ENCODE results near the gene ABCB8. TPM values are rescaled to one million over a fixed set of nuclear protein-coding genes. Genes with fewer than 3 reads are reported as not detected.

The ABCB8 gene
- polyA plus RNA-seq, 12 donors = 12.2 to 33.6 (median 18.1) TPM; not detected in 1

DNA sequence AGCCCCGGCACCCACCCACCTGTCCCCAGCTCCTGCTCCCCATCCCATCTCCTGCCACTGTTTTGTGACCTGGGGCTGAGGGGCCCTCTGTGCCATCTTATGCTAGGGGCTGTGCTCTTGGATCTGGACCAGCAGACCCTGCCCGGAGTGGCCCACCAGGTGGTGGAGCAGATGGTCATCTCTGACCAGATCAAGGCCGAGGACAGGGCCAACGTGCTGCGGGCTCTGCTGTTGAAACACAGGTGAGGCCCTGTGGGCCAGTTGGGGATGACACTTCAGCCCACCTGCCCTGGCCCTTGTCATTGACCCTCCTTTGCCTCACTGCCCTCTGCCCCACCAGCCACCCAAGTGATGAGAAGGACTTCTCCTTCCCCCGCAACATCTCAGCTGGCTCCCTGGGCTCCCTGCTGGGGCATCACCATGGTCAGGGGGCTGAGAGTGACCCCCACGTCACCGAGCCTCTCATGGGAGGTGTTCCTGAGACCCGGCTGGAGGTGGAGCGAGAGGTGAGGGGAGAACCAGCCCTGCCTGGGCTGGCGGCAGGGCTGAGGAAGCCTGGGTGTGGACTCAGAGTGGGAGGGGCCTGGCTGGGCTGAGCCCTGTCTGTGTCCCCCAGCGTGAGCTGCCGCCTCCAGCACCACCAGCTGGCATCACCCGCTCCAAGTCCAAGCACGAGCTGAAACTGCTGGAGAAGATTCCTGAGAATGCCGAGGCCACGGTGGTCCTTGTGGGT lies 41.8 kb downstream of the ABCB8 start:
- DNase-seq = no peak

DNA sequence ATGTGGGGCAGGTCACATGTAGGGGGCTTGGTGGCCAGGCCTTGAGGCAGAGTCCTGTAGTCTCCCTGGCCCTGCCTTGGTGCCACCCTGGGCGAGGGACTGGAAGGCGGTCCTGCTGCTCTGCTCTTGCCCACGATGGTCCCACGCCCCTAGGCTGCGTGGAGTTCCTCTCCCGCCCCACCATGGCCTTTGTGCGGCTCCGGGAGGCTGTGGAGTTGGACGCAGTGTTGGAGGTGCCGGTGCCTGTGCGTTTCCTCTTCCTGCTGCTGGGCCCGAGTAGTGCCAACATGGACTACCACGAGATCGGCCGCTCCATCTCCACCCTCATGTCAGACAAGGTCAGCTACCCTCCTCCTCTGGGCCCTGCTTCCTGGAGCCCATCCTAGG lies 42.3 kb downstream of the ABCB8 start:
- DNase-seq = no peak

DNA sequence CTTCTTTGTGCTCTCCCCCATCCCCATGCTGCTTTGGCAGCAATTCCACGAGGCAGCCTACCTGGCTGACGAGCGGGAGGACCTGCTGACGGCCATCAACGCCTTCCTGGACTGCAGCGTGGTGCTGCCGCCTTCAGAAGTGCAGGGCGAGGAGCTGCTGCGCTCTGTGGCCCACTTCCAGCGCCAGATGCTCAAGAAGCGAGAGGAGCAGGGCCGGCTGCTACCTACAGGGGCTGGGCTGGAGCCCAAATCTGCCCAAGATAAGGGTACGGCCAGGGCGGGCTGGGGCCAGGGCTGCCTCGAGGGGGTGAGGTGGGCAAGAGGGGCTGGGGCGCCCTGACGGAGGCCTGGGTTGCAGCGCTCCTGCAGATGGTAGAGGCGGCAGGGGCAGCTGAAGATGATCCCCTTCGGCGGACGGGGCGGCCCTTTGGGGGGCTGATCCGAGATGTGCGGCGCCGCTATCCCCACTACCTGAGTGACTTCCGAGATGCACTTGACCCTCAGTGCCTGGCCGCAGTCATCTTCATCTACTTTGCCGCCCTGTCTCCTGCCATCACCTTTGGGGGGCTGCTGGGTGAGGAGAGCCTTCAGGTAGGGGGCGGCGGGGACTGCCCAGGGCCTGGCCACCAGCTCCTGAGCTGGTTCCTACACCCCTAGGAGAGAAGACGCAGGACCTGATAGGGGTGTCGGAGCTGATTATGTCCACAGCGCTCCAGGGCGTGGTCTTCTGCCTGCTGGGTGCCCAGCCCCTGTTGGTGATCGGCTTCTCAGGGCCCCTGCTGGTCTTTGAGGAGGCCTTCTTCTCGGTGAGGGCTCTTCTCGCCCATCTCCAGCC lies 43.0 kb downstream of the ABCB8 start:
- DNase-seq = no peak

DNA sequence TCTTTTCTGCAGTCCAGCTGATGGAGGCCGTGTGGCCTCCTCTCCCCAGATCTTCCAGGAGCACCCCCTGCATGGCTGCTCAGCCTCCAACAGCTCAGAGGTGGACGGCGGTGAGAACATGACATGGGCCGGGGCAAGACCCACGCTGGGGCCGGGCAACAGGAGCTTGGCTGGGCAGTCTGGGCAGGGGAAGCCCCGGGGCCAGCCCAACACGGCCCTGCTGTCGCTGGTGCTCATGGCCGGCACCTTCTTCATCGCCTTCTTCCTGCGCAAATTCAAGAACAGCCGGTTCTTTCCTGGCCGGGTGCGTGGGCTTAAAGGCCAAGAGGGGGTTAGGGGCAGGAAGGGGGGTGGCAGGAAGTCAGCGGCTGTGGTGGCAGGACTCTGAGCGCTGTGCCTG lies 45.7 kb downstream of the ABCB8 start:
- no peak for DNase-seq

DNA sequence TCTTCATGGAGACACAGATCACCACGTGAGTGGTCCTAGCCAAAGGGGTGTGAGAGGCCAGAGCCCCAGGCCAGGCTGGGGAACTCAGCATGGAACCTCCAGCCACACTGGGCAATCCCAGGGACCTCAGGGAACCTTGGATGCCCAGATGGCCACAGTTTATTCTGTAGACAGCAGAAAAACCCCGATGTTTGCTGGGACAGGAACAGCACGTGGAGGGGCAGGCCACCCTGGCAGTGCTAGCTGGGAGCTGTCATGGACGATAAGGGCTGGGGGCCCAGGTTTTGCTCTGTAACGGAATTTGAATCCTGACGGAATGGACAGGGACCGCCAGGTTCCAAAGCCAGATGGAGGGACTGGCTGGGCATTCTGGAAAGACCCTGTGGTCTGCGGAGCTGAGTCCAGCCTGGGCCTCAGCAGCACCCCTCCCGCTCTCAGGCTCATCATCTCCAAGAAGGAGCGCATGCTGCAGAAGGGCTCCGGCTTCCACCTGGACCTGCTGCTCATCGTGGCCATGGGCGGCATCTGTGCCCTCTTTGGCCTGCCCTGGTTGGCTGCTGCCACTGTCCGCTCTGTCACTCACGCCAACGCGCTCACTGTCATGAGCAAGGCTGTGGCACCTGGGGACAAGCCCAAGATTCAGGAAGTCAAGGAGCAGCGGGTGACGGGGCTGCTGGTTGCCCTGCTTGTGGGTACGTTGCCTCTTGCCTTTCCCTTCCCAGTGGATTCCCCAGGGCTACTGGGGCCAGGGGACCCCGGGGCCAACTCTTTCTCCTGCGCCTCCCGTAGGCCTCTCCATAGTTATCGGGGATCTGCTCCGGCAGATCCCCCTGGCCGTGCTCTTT lies 46.8 kb downstream of the ABCB8 start:
- no peak for DNase-seq

DNA sequence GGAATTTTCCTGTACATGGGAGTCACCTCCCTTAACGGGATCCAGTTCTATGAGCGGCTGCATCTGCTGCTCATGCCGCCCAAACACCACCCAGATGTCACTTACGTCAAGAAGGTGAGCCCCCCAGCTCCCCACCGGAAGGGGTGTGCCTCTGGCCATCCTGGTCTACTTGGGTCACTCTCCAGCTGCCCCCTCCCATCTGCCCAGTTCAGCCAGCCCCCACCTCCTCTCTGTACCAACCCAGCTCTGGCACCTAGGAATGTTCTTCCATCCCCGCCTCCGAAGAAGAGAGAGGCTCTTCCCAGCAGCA lies 47.4 kb downstream of the ABCB8 start:
- no peak for DNase-seq

DNA sequence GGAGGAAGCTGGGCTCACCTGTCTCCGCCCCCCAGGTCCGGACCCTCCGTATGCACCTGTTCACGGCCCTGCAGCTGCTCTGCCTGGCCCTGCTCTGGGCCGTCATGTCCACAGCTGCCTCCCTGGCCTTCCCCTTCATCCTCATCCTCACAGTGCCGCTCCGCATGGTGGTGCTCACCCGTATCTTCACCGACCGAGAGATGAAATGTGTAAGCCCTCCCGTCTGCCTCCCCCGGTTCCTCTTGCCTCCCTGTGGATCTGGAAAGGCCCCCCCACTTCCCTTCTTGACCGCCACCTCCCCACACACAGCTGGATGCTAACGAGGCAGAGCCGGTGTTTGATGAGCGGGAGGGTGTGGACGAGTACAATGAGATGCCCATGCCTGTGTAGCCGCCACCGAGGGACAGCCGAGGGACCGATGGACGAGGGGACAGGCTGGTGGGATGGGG lies 47.8 kb downstream of the ABCB8 start:
- DNase-seq = no peak

DNA sequence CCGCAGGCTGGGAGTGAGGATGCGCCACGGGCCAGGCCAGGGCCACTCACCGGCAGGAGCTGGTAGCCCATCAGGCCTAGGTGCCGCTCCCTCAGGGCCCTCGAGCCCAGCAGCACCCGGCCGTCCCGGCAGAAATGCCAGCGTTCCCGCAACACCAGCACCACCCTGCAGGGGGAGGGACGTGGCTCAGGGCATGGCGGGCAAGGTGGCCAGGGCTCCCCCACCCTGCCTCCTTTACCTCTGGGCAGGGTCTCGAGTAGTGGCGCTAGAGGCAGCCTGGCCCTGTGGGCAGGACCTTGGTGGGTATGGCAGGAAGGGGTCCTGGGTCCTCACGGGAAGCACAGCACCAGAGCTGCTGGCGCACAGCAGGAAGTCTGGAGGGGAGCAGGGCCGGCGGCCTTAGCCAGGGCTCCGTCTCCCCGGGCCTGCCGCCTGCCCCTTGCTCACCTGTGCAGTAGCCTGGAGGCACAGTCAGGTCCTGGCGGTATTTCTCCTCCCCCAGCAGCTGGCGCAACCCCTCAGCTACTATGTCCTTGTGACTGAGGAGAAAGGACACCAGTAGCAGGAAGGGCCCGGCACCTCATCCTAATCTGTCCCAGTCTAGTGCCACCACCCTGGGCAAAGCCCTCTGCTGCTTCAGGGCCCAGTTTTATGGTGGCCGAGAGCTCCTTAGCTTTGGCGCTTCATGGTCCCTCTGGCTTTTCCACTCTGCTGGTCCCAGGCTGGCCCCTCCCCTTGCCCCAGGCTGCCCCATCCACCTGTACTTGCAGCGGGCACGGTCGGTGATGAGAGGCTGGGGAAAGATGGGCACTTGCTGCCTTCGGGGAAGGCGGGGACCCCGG lies 48.8 kb downstream of the ABCB8 start:
- no peak for DNase-seq

DNA sequence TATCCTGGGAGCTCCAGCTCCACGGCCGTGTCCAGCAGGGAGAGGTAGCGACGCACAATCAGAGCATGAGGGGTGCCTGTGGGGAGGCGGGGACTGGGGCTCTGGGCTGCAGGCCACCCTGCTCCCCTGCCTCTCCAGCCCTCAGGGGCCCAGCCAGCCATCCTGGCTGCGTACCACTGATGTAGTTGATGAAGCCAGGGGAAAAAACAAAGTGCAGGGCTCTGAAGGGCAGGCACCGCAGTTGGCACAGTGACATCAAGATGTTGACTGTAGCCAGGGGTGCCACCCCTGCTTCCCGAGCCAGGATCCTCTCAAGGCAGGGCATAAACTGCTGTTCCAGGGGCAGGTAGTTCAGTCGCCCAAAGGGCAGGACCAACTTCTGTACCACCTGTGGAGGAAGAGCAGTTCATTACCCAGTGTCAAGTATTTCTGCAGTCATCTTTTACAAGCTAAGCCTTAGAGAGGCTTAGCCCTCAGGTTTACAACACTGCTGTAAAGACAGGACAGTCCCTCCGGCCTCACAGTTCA lies 49.5 kb downstream of the ABCB8 start:
- DNase-seq = no peak

DNA sequence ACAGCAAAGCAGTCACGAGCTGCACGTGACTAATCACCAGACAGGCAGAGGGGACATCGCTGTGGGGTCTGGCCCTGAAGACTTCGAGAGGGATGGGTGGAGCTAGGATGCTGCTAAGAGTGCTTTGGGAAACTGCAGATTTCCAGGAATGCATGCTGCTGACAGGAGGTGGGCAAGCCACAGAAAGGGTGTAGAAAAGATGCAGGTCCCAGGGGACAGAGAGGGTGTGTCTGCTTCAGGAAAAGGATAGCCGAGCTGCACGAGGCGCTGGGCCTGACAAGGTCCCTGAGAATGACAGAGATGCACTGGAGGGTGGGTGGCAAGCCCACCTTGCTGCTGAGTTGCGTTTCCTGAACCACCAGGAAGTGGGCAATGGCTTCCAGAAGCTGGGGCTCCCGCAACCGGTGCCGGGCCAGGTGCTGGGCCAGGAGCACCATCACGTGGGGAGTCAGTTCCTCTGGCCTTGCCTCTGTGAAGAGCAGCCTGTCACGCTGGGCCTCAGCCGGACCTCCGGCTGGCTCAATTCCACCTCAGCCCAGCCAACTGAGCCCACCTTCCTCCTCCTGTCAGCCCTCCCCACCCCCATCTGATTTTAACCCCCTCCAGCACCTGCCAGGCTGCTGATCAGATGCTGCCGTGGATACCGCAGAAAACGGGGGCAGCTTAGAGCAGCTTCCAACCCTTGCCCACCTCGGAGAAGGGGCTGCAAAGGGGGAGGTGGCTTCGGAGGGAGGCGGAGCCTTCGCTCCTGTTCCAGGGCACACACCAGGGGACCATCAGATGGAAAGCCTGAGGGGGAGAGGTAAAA lies 50.2 kb downstream of the ABCB8 start:
- no peak for DNase-seq

DNA sequence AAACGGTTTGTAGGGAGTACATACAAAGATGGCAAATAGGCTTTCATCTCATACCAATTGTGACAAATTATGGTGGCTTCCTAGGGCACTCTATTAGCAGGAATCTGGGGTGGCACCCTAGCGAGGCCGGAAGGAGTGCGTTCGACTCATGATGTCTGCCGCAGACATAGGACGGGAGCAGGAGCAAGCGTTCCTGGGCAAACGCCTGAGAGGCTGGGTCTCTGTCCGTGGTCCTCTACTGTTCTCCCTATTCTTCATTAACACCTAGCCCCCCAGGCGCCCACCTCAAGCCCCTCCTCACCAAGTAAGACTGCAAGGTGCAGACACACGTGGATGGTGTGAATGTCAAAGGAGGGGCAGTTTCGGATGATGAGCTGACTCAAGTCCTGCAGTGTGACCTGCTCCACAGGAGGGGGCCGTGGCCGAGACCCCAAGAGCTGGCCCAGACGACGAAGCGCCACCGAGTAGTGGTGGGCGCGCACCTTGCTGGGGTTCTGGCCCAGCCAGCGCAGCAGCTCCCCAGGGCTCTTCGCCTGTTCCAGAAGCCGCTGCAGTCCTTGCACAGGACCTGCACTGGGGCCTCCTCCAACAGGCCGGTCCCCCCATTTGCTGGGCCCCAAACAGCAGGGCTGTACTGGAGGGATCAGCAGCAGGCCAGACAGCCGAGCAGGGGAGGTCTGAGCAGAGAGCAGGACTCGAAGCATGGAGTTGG lies 51.1 kb downstream of the ABCB8 start:
- DNase-seq = no peak

DNA sequence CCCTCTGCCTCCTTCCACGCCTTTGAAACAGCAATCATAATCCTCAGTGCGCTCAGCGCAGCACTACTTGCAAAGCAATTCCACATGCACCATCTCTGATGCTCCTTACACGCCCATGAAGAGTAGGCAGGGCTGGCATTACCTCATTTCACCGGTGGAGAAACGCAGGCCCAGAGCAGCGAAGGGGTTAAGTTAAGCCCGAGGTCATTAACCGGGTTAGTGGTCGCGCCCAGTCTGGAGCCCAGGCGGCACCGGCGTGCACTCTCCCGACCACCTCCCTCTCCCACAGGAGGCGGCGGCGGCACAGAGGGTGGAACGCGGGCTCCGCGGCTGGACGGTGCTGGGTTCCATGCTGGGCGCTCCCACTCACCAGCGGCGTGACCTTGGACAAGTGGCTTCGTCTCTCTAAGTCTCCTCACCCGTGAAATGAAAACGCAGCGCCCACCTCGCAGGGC lies 51.8 kb downstream of the ABCB8 start:
- DNase-seq = no peak

DNA sequence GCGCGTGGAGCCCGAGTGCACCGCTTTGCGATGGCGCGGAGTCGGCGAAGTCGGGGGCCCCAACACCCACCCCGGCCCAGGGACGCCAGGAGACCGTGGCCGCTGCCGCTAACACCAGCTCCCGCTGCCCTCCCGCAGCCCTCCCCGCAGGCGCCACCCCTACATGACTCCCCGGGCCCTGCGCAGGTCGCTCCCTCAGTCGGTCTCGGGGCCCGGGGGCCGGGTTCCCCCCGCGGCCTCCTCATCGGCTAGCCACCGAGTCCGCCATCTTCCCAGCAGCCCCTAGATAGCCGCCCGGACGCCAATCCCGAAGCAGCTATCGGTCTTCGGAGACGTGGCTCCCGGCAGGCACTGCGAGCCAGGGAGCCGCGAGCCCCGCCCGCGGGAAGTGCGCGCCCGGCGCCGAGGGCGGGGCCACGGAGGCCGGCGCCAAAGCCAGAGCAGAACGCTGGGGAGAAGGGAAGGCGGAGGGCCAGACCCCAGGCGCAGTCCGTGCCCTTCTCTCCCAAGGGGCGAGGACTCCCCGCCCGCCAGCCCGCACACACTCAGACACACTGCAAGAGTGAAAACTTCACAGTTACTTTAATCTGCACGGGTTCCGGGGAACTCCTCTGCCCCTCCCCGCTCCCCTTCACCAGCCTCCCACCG lies 52.4 kb downstream of the ABCB8 start, which contains the start of gene FASTK:
Gene FASTK, minus strand, starts transcription at position 288 of the 648 bp plus-strand sequence. Its CDS starts 43 bp downstream, at position 245.
- DNase-seq = peak; percentile 88

DNA sequence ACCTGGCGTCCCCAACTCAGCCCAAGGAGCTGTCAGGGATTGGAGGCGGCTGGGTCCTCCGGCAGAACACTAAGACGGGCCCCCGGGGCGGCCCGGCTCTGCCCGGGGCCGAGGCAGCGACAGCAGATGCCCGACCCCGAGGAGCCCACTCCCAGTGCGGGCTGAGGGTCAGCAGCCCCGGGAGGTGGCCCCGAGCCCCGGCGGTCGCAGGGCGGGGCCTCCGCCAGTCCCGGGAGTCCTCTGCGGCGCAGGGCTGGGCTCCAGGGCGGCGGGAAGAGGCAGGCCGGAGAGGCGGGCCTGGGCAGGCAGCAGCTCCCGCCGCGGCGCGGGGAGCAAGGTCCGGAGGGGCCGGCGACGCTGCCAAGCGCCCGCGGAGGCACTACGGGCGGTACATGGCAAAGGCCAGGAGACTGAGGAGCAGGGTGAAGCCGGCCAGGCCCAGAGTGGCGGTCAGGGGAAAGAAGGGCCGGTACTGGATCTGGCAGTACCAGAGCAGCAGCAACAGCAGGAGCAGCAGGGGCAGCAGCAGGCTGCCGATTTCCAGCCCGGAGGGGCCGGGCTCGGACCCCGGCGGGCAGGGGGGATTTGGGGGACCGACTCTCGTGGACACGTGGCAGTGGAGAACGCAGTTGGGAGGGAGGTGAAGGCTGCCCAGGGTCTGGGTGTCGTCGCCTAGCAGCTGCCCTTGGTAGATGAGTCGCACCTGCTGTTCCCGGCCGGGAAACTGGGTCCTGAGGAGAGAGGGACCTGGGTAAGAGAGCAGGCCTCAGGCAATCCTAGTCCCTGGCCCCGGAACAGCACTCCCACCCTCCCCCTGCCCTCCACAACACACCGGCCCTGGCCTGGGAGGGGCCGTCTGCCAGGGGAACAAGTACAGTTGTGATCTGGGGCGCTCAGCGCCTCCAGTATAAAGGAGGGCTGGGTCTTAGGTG lies 53.2 kb downstream of the ABCB8 start:
- no peak for DNase-seq

DNA sequence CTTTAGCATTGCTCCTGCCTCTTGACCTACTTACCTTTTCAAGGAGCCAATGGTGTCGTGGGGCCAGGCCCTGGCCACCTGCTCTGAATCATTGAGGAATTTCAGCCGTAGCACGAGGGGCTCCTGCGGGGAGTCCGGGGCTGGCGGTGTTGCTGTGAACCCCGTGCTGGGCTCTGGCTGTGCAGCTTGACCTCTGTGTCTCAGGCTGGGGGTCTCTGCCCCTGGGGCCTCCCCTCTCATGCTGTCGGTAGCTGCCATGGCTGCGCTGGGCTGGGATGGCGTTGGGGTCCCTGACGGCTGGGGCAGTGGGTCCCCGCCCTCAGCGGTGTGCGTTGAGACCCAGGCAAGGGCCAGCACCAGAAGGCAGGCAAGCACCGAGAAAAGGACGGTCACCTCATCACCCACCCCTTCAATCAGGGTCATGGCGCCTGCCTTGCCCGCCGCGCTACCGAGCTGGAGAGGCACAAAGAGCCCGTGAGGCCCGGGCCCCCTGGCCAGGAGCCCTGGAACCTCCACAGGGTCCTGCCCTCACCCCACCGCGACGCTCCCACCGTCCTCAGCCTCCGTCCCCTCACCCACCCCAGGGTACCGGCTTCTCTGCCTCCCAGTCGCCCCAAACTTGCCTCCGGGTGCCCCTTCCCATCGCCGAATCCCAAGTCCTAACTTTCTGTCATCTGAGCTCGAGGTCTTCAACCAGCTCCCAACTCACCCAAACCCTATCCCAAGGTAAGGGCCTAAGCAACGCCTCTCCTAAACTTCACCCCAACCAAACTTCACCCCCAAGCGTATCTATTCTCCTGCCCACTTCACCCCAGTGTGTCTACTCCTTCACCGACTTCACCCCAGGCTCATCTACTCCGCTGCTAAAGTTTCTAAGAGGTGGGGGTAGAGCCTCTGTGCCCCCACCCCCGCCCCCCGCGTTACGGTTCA lies 54.2 kb downstream of the ABCB8 start:
- no peak for DNase-seq

DNA sequence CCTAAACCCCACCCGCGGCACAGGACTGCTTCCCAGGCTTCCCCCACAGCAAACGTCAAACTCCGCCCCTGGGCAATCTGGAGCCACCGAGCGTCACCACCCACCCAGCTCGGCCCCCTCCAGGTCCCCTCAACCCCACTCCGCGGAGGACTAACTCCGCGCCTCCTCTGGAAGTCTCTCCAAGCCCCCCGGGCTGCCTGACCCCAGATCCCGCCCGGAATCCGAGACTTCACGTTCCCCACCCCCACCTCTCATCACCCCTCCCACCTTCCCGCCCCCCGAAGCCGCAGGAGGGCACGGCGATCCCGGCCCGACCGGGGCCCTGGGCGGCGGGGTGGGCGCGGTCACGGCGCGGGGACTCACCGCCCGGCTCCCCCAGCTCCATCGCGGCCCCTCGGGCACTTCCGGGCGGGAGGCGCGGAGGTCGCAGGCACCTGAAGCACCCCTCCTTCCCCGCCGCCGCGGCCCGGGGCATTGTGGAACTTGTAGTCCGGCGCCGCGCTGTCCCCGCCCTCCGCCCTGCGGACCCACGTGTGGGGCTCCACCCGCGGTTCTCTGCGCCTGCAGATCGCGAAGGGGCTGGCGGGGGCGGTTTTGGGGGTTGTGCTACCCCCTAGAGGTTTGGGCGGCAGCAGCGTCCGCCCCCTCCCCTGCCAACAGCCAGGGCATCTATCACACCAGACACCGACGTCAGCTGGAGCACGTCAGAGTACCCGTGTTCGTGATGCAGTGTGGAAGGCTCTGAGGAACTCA lies 55.0 kb downstream of the ABCB8 start, which contains the start of gene TMUB1:
Gene TMUB1, minus strand, starts transcription at position 423 of the 753 bp plus-strand sequence. CDS start 930 bp downstream, outside the sequence.
- no peak for DNase-seq
